HG03135 (cell line): Measurements from ENCODE around the gene ADARB1.

ENCODE experiments used
- ATAC-seq: cut with Tn5 transposase; IDR thresholded peaks from one replicate; pipeline ENCODE4 v1.9.1; 2021; ENCODE audit warnings: mild to moderate bottlenecking, moderate library complexity; ENCODE audit not compliant: unreplicated experiment

Gene ADARB1

GRCh38 chr21:45146801-45147200, 72.4 kb downstream of the ADARB1 start:
- no peak for ATAC-seq

- ATAC-seq, result no peak
Measured at GRCh38 chr21:45147473-45148315, 73.3 kb downstream of the ADARB1 start.

- ATAC-seq, result no peak
Measured at GRCh38 chr21:45148316-45148990, 74.1 kb downstream of the ADARB1 start.

- no peak for ATAC-seq
Measured at GRCh38 chr21:45149021-45149420, 74.6 kb downstream of the ADARB1 start.

- ATAC-seq, result no peak
Measured at GRCh38 chr21:45150638-45151131, 76.3 kb downstream of the ADARB1 start.

- ATAC-seq, result no peak
Measured at GRCh38 chr21:45151445-45152160, 77.2 kb downstream of the ADARB1 start.

GRCh38 chr21:45152265-45152746, 77.9 kb downstream of the ADARB1 start:
- ATAC-seq, result no peak

GRCh38 chr21:45153358-45154318, 79.3 kb downstream of the ADARB1 start:
- ATAC-seq, result no peak

GRCh38 chr21:45154511-45155508, 80.4 kb downstream of the ADARB1 start:
- no peak for ATAC-seq

- no peak for ATAC-seq
Measured at GRCh38 chr21:45155910-45156309, 81.5 kb downstream of the ADARB1 start.

- no peak for ATAC-seq
Measured at GRCh38 chr21:45156459-45156858, 82.1 kb downstream of the ADARB1 start.

- no peak for ATAC-seq
Measured at GRCh38 chr21:45157932-45158331, 83.6 kb downstream of the ADARB1 start.

- no peak for ATAC-seq
Measured at GRCh38 chr21:45158491-45159423, 84.4 kb downstream of the ADARB1 start.

GRCh38 chr21:45160198-45160597, 85.8 kb downstream of the ADARB1 start:
- no peak for ATAC-seq

GRCh38 chr21:45161038-45161945, 86.9 kb downstream of the ADARB1 start:
- ATAC-seq, result no peak

GRCh38 chr21:45162115-45162514, 87.7 kb downstream of the ADARB1 start:
- no peak for ATAC-seq

GRCh38 chr21:45162809-45163208, 88.4 kb downstream of the ADARB1 start:
- no peak for ATAC-seq
